T-cell (primary cell): ENCODE measurements around the gene IFITM2. TPM values are rescaled to one million over a fixed set of nuclear protein-coding genes. Genes with fewer than 3 reads are reported as not detected.

Experiments used
- ATAC-seq, 4 experiments: fragments of 200-7000 bp in 3 of 4; fragments of 150-1000 bp in 1 of 4; cut with Tn5 transposase; replicated peaks in 1 of 4; 1 replicate in 3 of 4; 2 replicates in 1 of 4; pipeline ENCODE4 v1.10.0; 2021; ENCODE audit warnings: moderate library complexity in 3 of 4, mild to moderate bottlenecking in 2 of 4, moderate number of reproducible peaks in 1 of 4
- CTCF ChIA-PET, 2 donors: fragments of 300-600 bp; sonication (Branson Sonifier 250); formaldehyde crosslinking; loops; one replicate each; lab custom pipeline; 2022; ENCODE audit warnings: antibody characterized with exemption in 2 of 2; lab: Charles Lee
- POLR2A ChIA-PET, 2 donors: fragments of 300-600 bp; sonication (Branson Sonifier 250); formaldehyde crosslinking; loops; one replicate each; lab custom pipeline; 2022; ENCODE audit warnings: antibody characterized with exemption in 2 of 2; lab: Charles Lee
- DNase-seq, 35 experiments: peaks; one replicate each; pipeline versions ENCODE4 v3.0.0 to v3.0.0-alpha.2; 2013 to 2023
- H3K27ac ChIP-seq: one replicate; pipeline ENCODE4 v1.5.1; 2013; ENCODE audit warnings: low read length
- H3K27me3 ChIP-seq, 2 experiments: replicated peaks in 1 of 2; 1 replicate in 1 of 2; 2 replicates in 1 of 2; pipeline versions ENCODE4 v1.6.1 to v1.7.0; 2013; ENCODE audit warnings: low read length in 1 of 2, mixed read lengths in 1 of 2; ENCODE audit not compliant: control insufficient read depth in 2 of 2, insufficient read depth in 2 of 2; ENCODE audit errors: extremely low read depth in 1 of 2
- H3K36me3 ChIP-seq, 2 donors: 1 replicate in 1 of 2; 2 replicates in 1 of 2; pipeline versions ENCODE4 v1.6.1 to v1.7.0; 2013; ENCODE audit warnings: low read length in 1 of 2; ENCODE audit not compliant: control insufficient read depth in 2 of 2, insufficient read depth in 1 of 2; ENCODE audit errors: extremely low read depth in 1 of 2
- H3K4me1 ChIP-seq, 2 experiments: 1 replicate in 1 of 2; 2 replicates in 1 of 2; pipeline versions ENCODE4 v1.6.1 to v1.7.0; 2013; ENCODE audit warnings: low read length in 2 of 2, mixed read lengths in 1 of 2; ENCODE audit not compliant: insufficient read depth in 2 of 2, control insufficient read depth in 1 of 2; ENCODE audit errors: extremely low read depth in 1 of 2
- H3K4me3 ChIP-seq, 2 donors: 1 replicate in 1 of 2; 2 replicates in 1 of 2; pipeline versions ENCODE4 v1.5.1 to v1.7.0; 2013; ENCODE audit warnings: mild to moderate bottlenecking in 2 of 2, low read length in 1 of 2, moderate library complexity in 1 of 2; ENCODE audit not compliant: control insufficient read depth in 1 of 2; ENCODE audit errors: extremely low read depth in 1 of 2
- H3K9me3 ChIP-seq: 2 replicates; pipeline ENCODE4 v1.7.0; 2013
- H3K27ac Mint-ChIP-seq, 2 donors: one replicate each; pipeline ENCODE4 v1.8.0; 2020 to 2021; ENCODE audit warnings: mild to moderate bottlenecking in 2 of 2, mixed read lengths in 2 of 2
- H3K27me3 Mint-ChIP-seq, 2 donors: one replicate each; pipeline ENCODE4 v1.8.0; 2021 to 2022; ENCODE audit warnings: mixed read lengths in 2 of 2
- H3K36me3 Mint-ChIP-seq: one replicate; pipeline ENCODE4 v1.8.0; 2021; ENCODE audit warnings: mixed read lengths
- H3K4me1 Mint-ChIP-seq, 3 donors: one replicate each; pipeline ENCODE4 v1.8.0; 2020 to 2022; ENCODE audit warnings: mixed read lengths in 3 of 3, mild to moderate bottlenecking in 1 of 3
- H3K4me3 Mint-ChIP-seq, 3 donors: one replicate each; pipeline ENCODE4 v1.8.0; 2020 to 2022; ENCODE audit warnings: mild to moderate bottlenecking in 3 of 3, mixed read lengths in 3 of 3, moderate library complexity in 3 of 3
- H3K9me3 Mint-ChIP-seq, 3 donors: one replicate each; pipeline ENCODE4 v1.8.0; 2020 to 2022; ENCODE audit warnings: mixed read lengths in 3 of 3
- WGBS: methylation state at CpG from one replicate; pipeline ENCODE4 v1.1.5; 2013; ENCODE audit warnings: missing lambda C conversion rate; ENCODE audit not compliant: insufficient coverage; 5-methylcytosine and 5-hydroxymethylcytosine counted together
- total RNA-seq, 35 experiments: library from RNA in 6 of 35; stranded (reverse) in 6 of 35; fragments of 120-200 nt in 1 of 35; gene quantifications; one replicate each; pipeline versions ENCODE4 v1.2.1 to v1.2.4 and lab custom pipeline; 2013 to 2026

IFITM2 gene
- total RNA-seq, 5 donors from 2014 or later (not counting 1 experiment from before 2014, with no cell fraction given) = 276 to 654 (median 359) TPM

- H3K4me3 ChIP-seq = no peak overlapping the region
- Mint-ChIP-seq H3K27ac (peak overlapping the region in 1 of 2 donors; percentile 55), H3K9me3 (no peaks in the 10 kb centered on the region), H3K36me3 (peaks cover 2% of the 10 kb centered on the region), H3K27me3 (no peaks in the 10 kb centered on the region), H3K4me1 (peaks cover 22 to 31% (median 26%) of the 10 kb centered on the region in 3 donors), H3K4me3 (no peak overlapping the region)
- CTCF ChIA-PET = no interaction called here
- peaks cover 0 to 8% of the 10 kb centered on the region in 2 experiments for H3K27me3 ChIP-seq
- H3K27ac ChIP-seq = no peak overlapping the region
- peak in 1 of 35 experiments; percentile 23 for DNase-seq
- no peak for ATAC-seq
- 89% methylated on average over 24 of the region's 29 CpGs for WGBS
- no peaks in the 10 kb centered on the region for H3K9me3 ChIP-seq
- peaks cover 9 to 53% of the 10 kb centered on the region in 2 experiments for H3K4me1 ChIP-seq
- H3K36me3 ChIP-seq = peaks cover 11 to 14% of the 10 kb centered on the region in 2 donors
- POLR2A ChIA-PET = no interaction called here
These were observed 15.2 kb upstream of the IFITM2 start for GRCh38 chr11:292211-293121.

DNA sequence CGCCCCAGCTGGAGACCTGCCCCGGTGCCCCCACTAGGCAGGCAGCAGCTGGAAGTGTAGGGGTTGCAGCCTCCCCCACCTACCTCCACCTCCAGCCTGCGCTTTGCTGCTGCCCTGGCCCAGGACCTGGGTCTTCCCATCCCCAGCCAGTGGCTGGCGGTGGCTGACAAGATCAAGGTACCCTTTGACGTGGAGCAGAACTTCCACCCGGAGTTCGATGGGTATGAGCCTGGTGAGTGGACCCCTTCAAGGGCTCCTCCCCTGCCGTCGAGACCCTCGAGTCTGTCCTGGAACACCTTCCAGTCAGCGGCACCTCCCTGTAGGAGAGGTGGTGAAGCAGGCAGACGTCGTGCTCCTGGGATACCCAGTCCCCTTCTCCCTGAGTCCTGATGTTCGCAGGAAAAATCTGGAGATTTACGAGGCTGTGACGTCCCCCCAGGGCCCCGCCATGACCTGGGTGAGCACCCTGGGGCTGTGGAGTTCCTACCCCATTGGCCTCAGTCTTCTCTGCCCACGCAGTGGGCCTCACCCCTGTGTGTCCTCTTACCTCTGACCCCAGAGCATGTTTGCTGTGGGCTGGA, 14.3 kb upstream of the IFITM2 start:
- Histone ChIP-seq H3K27ac (no peak overlapping the region), H3K27me3 (peaks cover 0 to 5% of the 10 kb centered on the region in 2 experiments), H3K4me1 (peaks cover 14 to 53% of the 10 kb centered on the region in 2 experiments), H3K36me3 (peaks cover 11 to 14% of the 10 kb centered on the region in 2 donors), H3K4me3 (no peak overlapping the region), H3K9me3 (no peaks in the 10 kb centered on the region)
- Mint-ChIP-seq H3K27me3 (peaks cover 0 to 1% of the 10 kb centered on the region in 2 donors), H3K9me3 (no peaks in the 10 kb centered on the region), H3K36me3 (peaks cover 2% of the 10 kb centered on the region), H3K4me3 (no peak overlapping the region), H3K4me1 (peaks cover 22 to 35% (median 28%) of the 10 kb centered on the region in 3 donors), H3K27ac (peak overlapping the region in 1 of 2 donors; percentile 16)
- ChIA-PET POLR2A (no interaction called here), CTCF (no interaction called here)
- DNase-seq (peak in 2 of 35 experiments; percentile 1 to 23), ATAC-seq (no peak)
- 91% methylated on average over 12 of the region's 18 CpGs for WGBS

- no peaks in the 10 kb centered on the region for H3K9me3 ChIP-seq
- DNase-seq (peak in 2 of 35 experiments; percentile 1 to 24), ATAC-seq (no peak)
- Mint-ChIP-seq H3K27me3 (peaks cover 0 to 1% of the 10 kb centered on the region in 2 donors), H3K9me3 (no peaks in the 10 kb centered on the region), H3K36me3 (peaks cover 2% of the 10 kb centered on the region), H3K27ac (peak overlapping the region in 1 of 2 donors; percentile 16), H3K4me3 (no peak overlapping the region), H3K4me1 (peaks cover 22 to 39% (median 32%) of the 10 kb centered on the region in 3 donors)
- 95% methylated on average over 20 of the region's 27 CpGs for WGBS
- H3K4me1 ChIP-seq = peaks cover 14 to 58% of the 10 kb centered on the region in 2 experiments
- H3K27me3 ChIP-seq = peaks cover 0 to 10% of the 10 kb centered on the region in 2 experiments
- peaks cover 11 to 14% of the 10 kb centered on the region in 2 donors for H3K36me3 ChIP-seq
- H3K27ac ChIP-seq = no peak overlapping the region
- CTCF ChIA-PET = no interaction called here
- POLR2A ChIA-PET = no interaction called here
- H3K4me3 ChIP-seq = no peak overlapping the region
These were observed 13.6 kb upstream of the IFITM2 start for GRCh38 chr11:293852-294661.

- H3K4me1 ChIP-seq = peaks cover 12 to 56% of the 10 kb centered on the region in 2 experiments
- H3K36me3 ChIP-seq = peaks cover 11 to 14% of the 10 kb centered on the region in 2 donors
- Mint-ChIP-seq H3K4me1 (peaks cover 21 to 38% (median 31%) of the 10 kb centered on the region in 3 donors), H3K36me3 (peaks cover 2% of the 10 kb centered on the region), H3K4me3 (no peak overlapping the region), H3K27me3 (peaks cover 0 to 1% of the 10 kb centered on the region in 2 donors), H3K9me3 (no peaks in the 10 kb centered on the region), H3K27ac (no peak overlapping the region)
- WGBS = 89% methylated on average over 14 of the region's 16 CpGs
- POLR2A ChIA-PET = interaction anchor here in 1 of 2 donors (0.5 kb wide), 1 partner anchor 9 kb away, joined by 5 read pairs; no protein-coding TSS in a partner anchor
- ATAC-seq = no peak
- H3K27ac ChIP-seq = no peak overlapping the region
- CTCF ChIA-PET = no interaction called here
- peaks cover 0 to 12% of the 10 kb centered on the region in 2 experiments for H3K27me3 ChIP-seq
- no peak overlapping the region for H3K4me3 ChIP-seq
- H3K9me3 ChIP-seq = no peaks in the 10 kb centered on the region
- peak in 2 of 35 experiments; percentile 1 to 19 for DNase-seq
These were observed 12.8 kb upstream of the IFITM2 start for GRCh38 chr11:294780-295179.

- H3K36me3 ChIP-seq = peaks cover 11 to 14% of the 10 kb centered on the region in 2 donors
- H3K4me3 Mint-ChIP-seq = no peak overlapping the region
- peaks cover 0 to 20% of the 10 kb centered on the region in 2 experiments for H3K27me3 ChIP-seq
- H3K27ac ChIP-seq = no peak overlapping the region
- POLR2A ChIA-PET = interaction anchor here in 1 of 2 donors (0.5 kb wide), 1 partner anchor 10 kb away, joined by 5 read pairs; no protein-coding TSS in a partner anchor
- peaks cover 2% of the 10 kb centered on the region for H3K36me3 Mint-ChIP-seq
- no peaks in the 10 kb centered on the region for H3K9me3 ChIP-seq
- DNase-seq (peak in 2 of 35 experiments; percentile 0 to 23), ATAC-seq (peak in 1 of 4 experiments; percentile 9)
- peaks cover 10 to 50% of the 10 kb centered on the region in 2 experiments for H3K4me1 ChIP-seq
- H3K27ac Mint-ChIP-seq = peak overlapping the region; percentile 31 to 39
- H3K4me1 Mint-ChIP-seq = peaks cover 18 to 35% (median 35%) of the 10 kb centered on the region in 3 donors
- peaks cover 2 to 3% of the 10 kb centered on the region in 2 donors for H3K27me3 Mint-ChIP-seq
- 76% methylated on average over 19 of the region's 26 CpGs for WGBS
- H3K9me3 Mint-ChIP-seq = no peaks in the 10 kb centered on the region
- H3K4me3 ChIP-seq = no peak overlapping the region
- CTCF ChIA-PET = no interaction called here
These were observed 12.1 kb upstream of the IFITM2 start for GRCh38 chr11:295351-296170.
